ENCODE data around the gene NAPB. TPM values are rescaled to one million over a fixed set of nuclear protein-coding genes. Genes with fewer than 3 reads are reported as not detected.
"Not testable (repeated sequence)": the region's sequence is repeated elsewhere in the genome, so short reads cannot be mapped to it uniquely, and the experiment has no call there.

NAPB gene
- total RNA-seq, 1 donor from 2014 or later: 7.5 TPM

DNA sequence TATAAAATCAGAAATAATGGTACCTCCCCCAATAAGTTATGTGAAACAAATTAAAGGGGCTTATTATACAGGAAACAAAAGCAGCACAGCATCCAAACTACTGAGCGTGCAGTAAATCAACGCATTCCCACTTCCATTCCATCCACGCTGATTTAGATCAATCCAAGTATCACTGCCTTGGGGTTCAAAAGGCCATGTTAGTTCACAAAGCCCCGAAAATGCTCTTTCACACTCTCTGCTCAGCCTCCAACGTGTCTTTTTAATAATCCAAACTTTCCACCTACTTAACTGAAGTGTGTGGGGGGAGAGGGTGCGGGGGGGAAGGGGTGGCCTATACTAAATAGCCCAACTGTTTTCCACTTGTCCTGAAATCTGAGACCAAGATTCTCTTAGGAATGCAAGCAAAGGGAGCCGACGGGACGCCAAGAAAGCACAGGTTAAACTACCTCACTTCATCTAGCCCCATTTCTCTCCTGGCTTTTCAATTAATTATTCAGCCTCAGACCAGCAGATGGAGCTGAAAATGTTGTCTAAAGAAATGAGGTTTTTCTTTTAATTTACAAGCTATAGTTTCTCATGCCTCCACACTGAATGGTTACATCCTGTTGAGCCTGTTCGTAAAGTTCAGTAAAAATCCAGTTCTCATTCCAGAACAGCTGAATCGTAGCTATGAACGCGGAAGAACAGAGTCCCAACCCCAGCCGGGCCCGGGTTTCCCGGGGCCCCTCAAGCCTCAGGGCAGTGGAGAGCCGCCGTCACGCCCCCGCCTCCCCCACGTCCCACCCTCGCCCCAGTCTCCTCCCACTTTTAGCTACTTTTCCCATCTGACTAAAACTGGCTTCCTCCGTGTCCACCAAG, 71.7 kb downstream of the NAPB start:
- Mint-ChIP-seq H3K9me3 (ENCODE audit: low read depth) (no peaks in the 10 kb centered on the region), H3K4me1 (ENCODE audit: low read depth) (peaks cover 22% of the 10 kb centered on the region)
- DNase-seq (ENCODE audit: low spot score): no peak

GRCh38 chr20:23348510-23348909, 72.8 kb downstream of the NAPB start:
- not testable (repeated sequence) for H3K4me3 Mint-ChIP-seq (ENCODE audit: unreplicated experiment); H3K36me3 Mint-ChIP-seq (ENCODE audit: low read depth); H3K27ac Mint-ChIP-seq (ENCODE audit: unreplicated experiment); H3K27me3 Mint-ChIP-seq (ENCODE audit: low read depth); H3K9me3 Mint-ChIP-seq (ENCODE audit: low read depth); DNase-seq (ENCODE audit: low spot score)
- peaks cover 22% of the 10 kb centered on the region for H3K4me1 Mint-ChIP-seq (ENCODE audit: low read depth)

More for the DNA sequence above, 71.7 kb downstream of the NAPB start:
- H3K27ac Mint-ChIP-seq (ENCODE audit: unreplicated experiment): peak overlapping the region; percentile 100
- peak; percentile 83 for TF ChIP-seq CTCF (IDR thresholded peaks at IDR 0.05)
- no peaks in the 10 kb centered on the region for H3K27me3 Mint-ChIP-seq (ENCODE audit: low read depth)
- peak overlapping the region; percentile 94 for H3K4me3 Mint-ChIP-seq (ENCODE audit: unreplicated experiment)
- H3K36me3 Mint-ChIP-seq (ENCODE audit: low read depth): peaks cover under 1% of the 10 kb centered on the region

GRCh38 chr20:23347791-23348190, 73.5 kb downstream of the NAPB start:
- Mint-ChIP-seq H3K9me3 (ENCODE audit: low read depth) (no peaks in the 10 kb centered on the region), H3K27ac (ENCODE audit: unreplicated experiment) (no peak overlapping the region)
- no peak for DNase-seq (ENCODE audit: low spot score)

DNA sequence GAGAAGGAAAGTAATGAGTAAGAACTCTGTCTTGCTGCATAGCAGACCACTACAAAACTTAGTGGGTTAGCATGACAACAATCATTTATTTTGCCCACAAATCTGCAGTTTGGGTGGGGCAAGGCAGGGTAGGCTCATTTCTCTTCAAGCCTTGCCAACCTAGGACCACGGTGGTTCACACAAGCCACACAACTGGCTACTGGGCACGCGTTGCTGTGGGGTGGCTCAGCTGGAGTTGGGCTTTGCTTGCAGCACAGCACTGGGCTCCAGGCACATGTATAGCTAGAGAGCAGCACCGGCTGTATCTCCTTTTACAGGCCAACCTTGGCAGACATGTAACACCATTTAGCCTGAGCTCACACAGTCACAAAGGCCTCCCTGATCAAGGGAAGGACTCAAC, 75.3 kb downstream of the NAPB start:
- no peaks in the 10 kb centered on the region for H3K27me3 Mint-ChIP-seq (ENCODE audit: low read depth)
- H3K9me3 Mint-ChIP-seq (ENCODE audit: low read depth): no peaks in the 10 kb centered on the region
- peaks cover 6% of the 10 kb centered on the region for H3K4me1 Mint-ChIP-seq (ENCODE audit: low read depth)
- no peak overlapping the region for H3K27ac Mint-ChIP-seq (ENCODE audit: unreplicated experiment)
- H3K36me3 Mint-ChIP-seq (ENCODE audit: low read depth): no peaks in the 10 kb centered on the region
- DNase-seq (ENCODE audit: low spot score): no peak
- no peak overlapping the region for H3K4me3 Mint-ChIP-seq (ENCODE audit: unreplicated experiment)
- TF ChIP-seq CTCF (IDR thresholded peaks at IDR 0.05): no peak

More at GRCh38 chr20:23347791-23348190, 73.5 kb downstream of the NAPB start:
- Mint-ChIP-seq H3K4me1 (ENCODE audit: low read depth) (peaks cover 20% of the 10 kb centered on the region), H3K36me3 (ENCODE audit: low read depth) (no peaks in the 10 kb centered on the region), H3K4me3 (ENCODE audit: unreplicated experiment) (no peak overlapping the region), H3K27me3 (ENCODE audit: low read depth) (no peaks in the 10 kb centered on the region)
- no peak for TF ChIP-seq CTCF (IDR thresholded peaks at IDR 0.05)

GRCh38 chr20:23344336-23344735, 77.0 kb downstream of the NAPB start:
- no peaks in the 10 kb centered on the region for H3K27me3 Mint-ChIP-seq (ENCODE audit: low read depth)
- peaks cover 3% of the 10 kb centered on the region for H3K4me1 Mint-ChIP-seq (ENCODE audit: low read depth)
- H3K27ac Mint-ChIP-seq (ENCODE audit: unreplicated experiment): no peak overlapping the region
- no peak for DNase-seq (ENCODE audit: low spot score)
- H3K4me3 Mint-ChIP-seq (ENCODE audit: unreplicated experiment): no peak overlapping the region
- TF ChIP-seq CTCF (IDR thresholded peaks at IDR 0.05): no peak
- no peaks in the 10 kb centered on the region for H3K9me3 Mint-ChIP-seq (ENCODE audit: low read depth)
- no peaks in the 10 kb centered on the region for H3K36me3 Mint-ChIP-seq (ENCODE audit: low read depth)

DNA sequence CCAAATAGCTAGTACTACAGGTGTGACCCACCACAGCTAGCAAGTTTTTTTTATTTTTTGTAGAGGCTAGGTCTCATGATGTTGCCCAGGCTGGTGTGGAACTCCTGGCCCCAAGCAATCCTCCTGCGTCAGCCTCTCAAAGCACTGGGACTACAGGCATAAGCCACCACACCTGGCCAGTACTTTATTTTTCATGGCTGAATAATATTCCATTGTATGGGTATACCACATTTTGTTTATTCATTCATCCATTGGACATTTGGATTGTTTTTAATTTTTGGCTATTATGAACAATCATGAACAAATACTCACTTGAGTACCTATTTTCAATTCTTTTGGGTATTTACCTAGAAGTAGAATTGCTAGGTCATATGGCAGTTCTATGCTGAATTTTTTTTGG, 77.7 kb downstream of the NAPB start:
- DNase-seq (ENCODE audit: low spot score): no peak
- Mint-ChIP-seq H3K27me3 (ENCODE audit: low read depth) (no peaks in the 10 kb centered on the region), H3K4me1 (ENCODE audit: low read depth) (no peaks in the 10 kb centered on the region), H3K27ac (ENCODE audit: unreplicated experiment) (no peak overlapping the region), H3K36me3 (ENCODE audit: low read depth) (no peaks in the 10 kb centered on the region), H3K4me3 (ENCODE audit: unreplicated experiment) (no peak overlapping the region), H3K9me3 (ENCODE audit: low read depth) (no peaks in the 10 kb centered on the region)
- TF ChIP-seq CTCF (IDR thresholded peaks at IDR 0.05): no peak

All from chondrocyte (in vitro differentiated cells).